HG03432 (cell line): ENCODE results near the gene TTLL12.

ENCODE experiments used
- ATAC-seq: cut with Tn5 transposase; IDR thresholded peaks from one replicate; pipeline ENCODE4 v1.9.1; 2021; ENCODE audit warnings: mild to moderate bottlenecking, moderate library complexity; ENCODE audit not compliant: unreplicated experiment

TTLL12 gene

GRCh38 chr22:43216738-43217137, 29.8 kb upstream of the TTLL12 start:
- ATAC-seq: no peak

- ATAC-seq: no peak
Observed at GRCh38 chr22:43213962-43214361, 27.0 kb upstream of the TTLL12 start.

GRCh38 chr22:43213051-43213450, 26.1 kb upstream of the TTLL12 start:
- ATAC-seq: no peak

GRCh38 chr22:43212434-43212952, 25.6 kb upstream of the TTLL12 start:
- ATAC-seq: no peak

GRCh38 chr22:43211941-43212433, 25.1 kb upstream of the TTLL12 start:
- ATAC-seq: no peak

- no peak for ATAC-seq
Observed at GRCh38 chr22:43210631-43211515, 23.9 kb upstream of the TTLL12 start.

- ATAC-seq: no peak
Observed at GRCh38 chr22:43209971-43210370, 23.0 kb upstream of the TTLL12 start.

GRCh38 chr22:43209523-43209890, 22.6 kb upstream of the TTLL12 start:
- no peak for ATAC-seq

GRCh38 chr22:43208703-43209522, 22.0 kb upstream of the TTLL12 start:
- ATAC-seq: no peak

- ATAC-seq: no peak
Observed at GRCh38 chr22:43207849-43208702, 21.1 kb upstream of the TTLL12 start.

GRCh38 chr22:43207386-43207785, 20.5 kb upstream of the TTLL12 start:
- ATAC-seq: no peak

- ATAC-seq: no peak
Observed at GRCh38 chr22:43206509-43207161, 19.7 kb upstream of the TTLL12 start.

- no peak for ATAC-seq
Observed at GRCh38 chr22:43205748-43206508, 19.0 kb upstream of the TTLL12 start.

GRCh38 chr22:43205261-43205691, 18.3 kb upstream of the TTLL12 start:
- no peak for ATAC-seq

- no peak for ATAC-seq
Observed at GRCh38 chr22:43203471-43203981, 16.6 kb upstream of the TTLL12 start.

- ATAC-seq: no peak
Observed at GRCh38 chr22:43202756-43203410, 15.9 kb upstream of the TTLL12 start.

GRCh38 chr22:43202326-43202725, 15.4 kb upstream of the TTLL12 start:
- ATAC-seq: no peak

GRCh38 chr22:43201486-43202219, 14.7 kb upstream of the TTLL12 start:
- ATAC-seq: no peak
